Measurements from ENCODE around the gene HMOX2.

GRCh38 chr16:4507588-4508345 lies 31.6 kb downstream of the HMOX2 start:
- TF ChIP-seq CTCF (IDR thresholded peaks at IDR 0.05; ENCODE audit: insufficient read depth, low read length, poor library complexity, severe bottlenecking): no peak
- no peak for TF ChIP-seq EZH2phosphoT487 (conservative IDR thresholded peaks at IDR 0.05; ENCODE audit: low read length)

Data from SU-DHL-6 (cell line).